H4 (cell line): Measurements from ENCODE around the gene RNF220. TPM values are rescaled to one million over a fixed set of nuclear protein-coding genes. Genes with fewer than 3 reads are reported as not detected.

ENCODE experiments used
- DNase-seq: peaks from one replicate; pipeline ENCODE4 v3.0.0-alpha.2; 2015; ENCODE audit warnings: low spot score
- total RNA-seq: library from RNA; depleted of rRNA; stranded (reverse); fragments of >200 nt; shearing (Covaris generic); gene quantifications from 2 replicates; pipeline ENCODE4 v1.2.3, GENCODE V29; 2014

RNF220 gene
- total RNA-seq, 1 experiment from 2014 or later, result 65.1 TPM

- DNase-seq, result no peak
Measured at GRCh38 chr1:44636688-44637598, 231.9 kb downstream of the RNF220 start.

DNA sequence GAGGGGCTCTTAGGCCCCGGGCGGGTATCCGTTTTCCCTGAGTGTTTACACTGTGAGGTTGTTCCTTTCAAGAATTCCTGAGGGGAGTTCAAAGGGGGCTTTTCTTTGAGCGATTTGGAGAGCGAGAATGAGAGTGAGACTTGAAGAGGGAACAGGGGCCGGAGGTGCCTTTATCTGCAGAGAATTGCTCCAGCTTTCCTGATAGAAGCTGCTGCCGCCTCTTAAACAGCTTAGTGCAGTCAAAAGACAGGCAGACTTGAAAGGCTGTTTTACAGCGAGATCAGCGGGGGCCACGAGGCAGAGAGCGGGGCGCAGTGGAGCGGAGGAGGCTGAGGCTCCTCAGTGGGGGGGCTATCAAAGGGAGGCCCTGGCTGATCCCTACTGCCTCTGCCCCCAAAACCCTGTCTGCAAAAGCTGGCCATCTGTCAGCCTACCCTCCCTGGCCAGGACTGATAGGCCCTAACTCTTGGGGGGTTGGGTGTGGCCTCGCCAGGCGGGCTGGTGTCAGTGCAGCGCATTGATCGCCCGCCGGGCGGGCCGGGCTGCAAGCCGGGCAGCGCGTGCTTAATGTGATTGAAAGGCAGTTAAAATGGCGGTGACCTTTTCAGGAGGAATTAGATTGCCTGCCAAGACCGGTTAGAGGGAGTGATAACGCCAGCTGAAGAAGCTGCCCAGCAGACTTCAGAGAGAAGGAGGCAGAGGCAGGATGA, 232.8 kb downstream of the RNF220 start:
- DNase-seq, result no peak

- no peak for DNase-seq
Measured at GRCh38 chr1:44640200-44640853, 235.3 kb downstream of the RNF220 start.

DNA sequence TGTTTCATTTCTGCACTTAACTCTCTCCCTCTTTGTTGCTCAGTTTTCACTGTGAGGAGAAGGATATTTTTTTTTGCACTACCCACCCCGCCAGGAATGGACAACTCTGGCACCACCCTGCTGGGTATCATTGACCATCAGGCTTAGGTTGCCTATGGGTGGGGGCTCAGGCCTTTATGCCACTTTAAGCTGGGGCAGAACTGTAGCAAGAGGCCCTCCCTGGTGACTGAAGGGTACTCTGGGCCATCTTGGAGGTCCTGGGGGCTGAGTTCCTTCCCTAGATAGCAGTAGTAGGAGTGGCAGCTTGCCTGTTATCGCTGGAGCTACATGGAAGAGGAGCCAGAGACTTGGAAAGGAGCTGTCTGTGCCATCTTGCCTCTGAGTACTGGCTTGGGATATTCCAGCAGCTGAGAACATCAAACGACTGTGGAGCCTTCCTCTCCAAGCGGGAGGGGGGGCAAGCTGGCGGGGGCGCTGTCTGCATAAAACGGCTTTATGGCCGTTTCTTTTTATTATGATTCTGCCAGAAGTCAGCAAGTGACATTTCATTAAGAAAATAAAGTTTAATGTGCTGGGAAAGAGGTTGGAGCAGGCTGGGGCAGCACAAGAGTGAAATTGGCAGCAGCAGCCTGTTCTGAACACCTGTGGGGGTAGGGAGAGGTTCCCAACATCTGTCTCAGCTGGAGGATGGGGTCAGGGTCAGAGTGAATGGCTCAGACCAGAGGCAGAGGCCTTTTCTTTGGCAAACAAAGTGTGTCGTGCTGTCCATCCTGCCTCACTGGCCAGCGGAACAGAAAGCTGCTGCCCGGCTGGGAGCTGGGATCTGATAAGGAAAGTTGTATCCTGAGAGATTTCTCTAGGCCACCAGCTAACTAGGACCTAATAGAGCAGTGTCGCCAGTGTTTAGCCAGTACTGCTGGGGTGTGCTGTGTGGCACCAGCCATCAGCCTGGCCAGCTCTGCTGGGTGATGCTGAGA, 236.4 kb downstream of the RNF220 start:
- no peak for DNase-seq

DNA sequence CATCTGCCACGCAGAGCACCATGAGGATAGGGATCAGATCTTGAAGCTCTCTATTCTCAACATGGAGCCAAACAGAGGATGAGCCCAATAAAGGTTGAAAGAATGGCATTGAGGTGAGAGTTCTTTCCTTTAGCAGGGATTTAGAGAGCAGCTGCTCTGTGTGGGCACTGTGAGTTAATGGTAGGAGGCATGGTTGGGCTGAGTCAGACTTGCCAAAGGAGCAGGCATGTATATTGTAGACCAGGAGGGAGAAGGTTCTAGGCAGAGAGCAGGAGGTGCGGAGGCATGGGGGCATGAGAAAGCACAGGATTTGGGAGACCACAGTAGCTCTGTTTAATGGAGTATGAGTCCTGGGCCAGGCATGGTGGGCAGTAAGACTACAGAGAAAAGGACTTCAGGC, 237.2 kb downstream of the RNF220 start:
- DNase-seq, result no peak

DNA sequence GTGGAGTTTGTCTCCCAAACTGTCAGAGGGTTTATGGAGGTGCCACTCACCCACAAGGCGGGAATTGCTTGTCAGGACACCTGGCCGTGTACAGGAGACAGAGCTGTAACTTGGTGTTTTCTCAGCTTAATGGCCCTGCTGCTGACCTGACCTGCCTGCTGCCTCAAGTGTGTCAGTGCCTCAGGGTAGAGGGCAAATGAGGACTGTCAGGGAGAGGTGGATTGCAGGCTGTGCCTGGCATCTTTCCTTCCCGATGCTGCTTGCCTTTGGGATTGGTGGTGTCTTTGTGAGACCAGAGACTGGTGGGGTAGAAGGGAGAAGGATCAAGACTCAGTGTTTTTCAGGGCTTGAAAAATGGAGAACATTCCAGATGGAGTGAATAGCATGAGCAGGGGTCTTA, 237.9 kb downstream of the RNF220 start:
- DNase-seq, result no peak

DNA sequence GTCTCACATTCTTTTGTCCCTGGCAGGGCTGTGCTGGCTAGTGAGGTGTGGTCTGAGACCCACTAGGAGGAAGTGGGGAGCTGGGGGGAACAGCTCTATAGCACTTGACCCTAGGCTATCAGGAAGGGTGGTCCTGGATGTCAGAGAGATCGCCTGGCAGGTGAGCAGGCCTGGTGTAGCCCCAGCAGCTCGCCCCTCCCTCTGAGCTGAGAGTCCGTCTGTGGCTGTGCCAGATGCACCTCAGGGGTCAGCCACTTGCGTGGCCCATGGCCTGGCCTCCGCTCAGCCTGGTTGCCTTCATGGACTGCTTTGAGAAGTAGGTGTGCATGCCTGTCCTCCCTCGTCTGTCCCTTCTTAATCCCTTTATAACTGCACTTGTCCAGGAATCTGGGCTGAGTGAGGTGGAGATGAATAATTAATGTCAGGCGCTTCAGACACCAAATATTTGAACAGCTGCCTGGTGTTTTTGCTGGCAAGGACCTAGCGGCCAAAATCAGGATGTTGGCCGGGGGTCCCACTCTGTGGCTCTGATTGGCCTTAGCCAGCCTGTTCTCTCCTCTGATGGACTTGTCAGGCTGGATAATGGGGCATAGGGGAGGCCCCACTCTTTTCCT, 238.8 kb downstream of the RNF220 start:
- no peak for DNase-seq

DNA sequence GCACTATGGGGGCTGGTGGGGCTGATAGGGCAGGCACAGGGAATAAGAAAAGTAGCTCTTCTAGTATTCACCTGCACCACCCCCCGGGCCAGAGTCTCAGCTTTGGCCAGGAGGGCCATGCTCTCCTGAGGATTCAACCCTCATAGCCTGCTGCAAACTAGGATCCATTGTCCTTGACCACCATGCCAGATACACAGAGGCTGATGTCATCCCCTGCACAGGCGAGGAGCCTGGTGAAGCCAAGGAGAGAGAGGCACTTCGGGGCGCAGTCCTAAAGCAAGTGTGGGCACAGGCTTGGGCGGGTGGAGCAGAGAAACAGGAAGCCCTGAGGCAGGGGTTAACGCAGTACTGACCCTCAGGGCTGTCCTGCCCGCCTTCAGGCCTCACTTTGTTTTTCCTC, 239.8 kb downstream of the RNF220 start:
- no peak for DNase-seq

GRCh38 chr1:44645476-44646244, 240.6 kb downstream of the RNF220 start:
- no peak for DNase-seq

DNA sequence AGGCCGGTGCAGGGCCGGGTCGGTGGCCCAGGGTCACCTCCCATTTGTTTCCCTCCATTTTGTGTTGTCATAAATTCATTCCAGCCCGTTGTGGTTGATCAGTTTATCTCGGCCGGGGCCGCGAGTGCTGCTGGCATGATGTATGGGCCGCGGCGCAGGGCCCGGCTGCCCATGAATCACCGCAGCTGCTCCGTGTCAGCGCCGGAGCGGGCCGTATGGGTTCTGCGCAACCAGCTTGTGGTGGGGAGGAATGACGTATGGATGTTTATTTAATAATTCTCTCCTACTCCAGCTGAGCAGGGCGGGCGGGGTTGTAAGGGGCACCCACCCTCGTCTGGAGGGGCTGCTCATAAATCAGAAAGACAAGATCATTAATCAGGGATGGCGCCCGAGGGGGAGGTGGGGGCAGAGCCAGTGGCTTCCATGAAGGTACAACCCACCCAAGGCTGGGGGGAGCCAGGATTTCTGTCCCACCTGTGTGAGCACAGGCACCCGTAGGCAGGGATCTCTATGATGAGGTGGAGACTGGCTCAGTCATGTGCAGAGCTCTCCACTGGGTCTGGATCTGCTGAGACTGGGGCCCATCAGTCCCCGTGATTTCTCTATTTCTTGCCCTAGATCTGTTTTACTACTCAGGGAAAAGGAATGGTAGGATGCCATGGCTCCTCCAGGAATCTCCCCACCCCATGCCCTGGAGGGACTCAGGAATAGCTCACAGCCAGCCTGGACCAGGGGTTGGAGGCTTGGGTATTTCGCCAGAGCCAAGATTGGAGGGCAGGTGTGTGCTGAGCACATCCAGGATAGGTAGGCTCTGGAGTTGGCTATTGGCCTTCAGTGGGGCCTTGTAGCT, 241.4 kb downstream of the RNF220 start:
- no peak for DNase-seq

- DNase-seq, result no peak
Measured at GRCh38 chr1:44647896-44648295, 242.8 kb downstream of the RNF220 start.

DNA sequence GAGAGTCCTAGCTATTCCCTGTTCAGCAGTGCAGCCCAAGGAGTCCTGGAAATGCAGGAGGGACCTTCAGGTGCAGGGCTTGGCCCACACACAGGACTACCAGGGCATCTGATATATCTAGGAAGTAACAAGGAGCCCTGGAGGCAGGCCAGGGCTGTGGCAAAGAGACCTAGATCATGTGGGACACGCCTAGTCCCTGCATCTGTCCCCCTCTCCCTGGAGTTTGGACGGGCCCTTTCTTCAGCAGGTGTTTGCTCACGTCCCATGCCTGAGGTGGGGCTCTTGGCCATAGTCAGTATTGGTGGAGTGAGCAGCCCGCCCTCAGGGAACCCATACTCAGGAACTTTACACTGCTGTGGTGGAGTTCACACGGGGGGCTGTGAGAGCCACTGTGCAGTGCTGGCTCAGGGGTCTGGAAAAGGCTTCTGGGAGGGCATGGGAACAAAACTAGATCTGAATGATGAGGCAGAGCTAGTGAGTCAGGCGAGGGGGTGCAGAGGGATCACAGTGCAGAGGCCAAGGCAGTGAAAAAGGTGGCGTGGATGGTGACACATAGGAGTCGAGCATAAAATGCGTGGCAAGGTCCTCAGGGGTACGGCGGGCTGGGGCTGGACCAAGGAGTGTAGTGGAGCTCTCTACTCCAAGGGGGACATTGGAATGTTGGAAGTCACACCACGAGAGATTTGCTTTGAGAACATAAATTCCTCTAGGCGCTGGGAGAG, 243.6 kb downstream of the RNF220 start:
- DNase-seq, result no peak

- no peak for DNase-seq
Measured at GRCh38 chr1:44649788-44650158, 244.7 kb downstream of the RNF220 start.

DNA sequence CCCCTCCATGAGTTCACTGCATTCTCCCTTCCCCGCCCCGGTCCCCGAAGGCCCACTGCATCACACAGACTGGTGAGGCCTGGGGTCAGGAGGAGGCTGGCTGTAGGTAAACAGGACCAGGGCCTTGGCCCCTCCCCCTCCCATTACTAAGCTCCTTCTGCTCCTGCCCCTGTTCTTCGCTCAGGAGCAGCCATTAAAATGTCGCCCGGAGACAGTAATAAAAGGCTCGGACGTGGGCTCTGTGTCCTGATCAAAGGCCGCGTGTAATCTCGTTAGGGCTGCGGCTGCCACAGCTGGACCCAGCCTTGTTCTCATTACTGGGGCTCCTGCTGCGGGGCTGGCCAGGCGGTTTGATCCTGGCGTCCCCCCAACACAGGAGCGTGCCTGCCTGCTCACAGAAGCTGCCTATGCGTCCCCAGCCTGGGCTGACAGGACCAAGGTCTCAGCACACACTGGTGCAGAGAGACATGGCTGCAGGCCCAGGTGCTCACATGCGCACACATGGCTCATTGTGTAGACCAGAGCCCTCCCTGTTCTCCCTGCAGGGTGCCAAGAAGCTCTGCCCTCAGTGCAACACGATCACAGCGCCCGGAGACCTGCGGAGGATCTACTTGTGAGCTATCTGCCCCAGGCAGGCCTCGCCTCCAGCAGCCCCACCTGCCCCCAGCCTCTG, 245.2 kb downstream of the RNF220 start:
- DNase-seq, result no peak

DNA sequence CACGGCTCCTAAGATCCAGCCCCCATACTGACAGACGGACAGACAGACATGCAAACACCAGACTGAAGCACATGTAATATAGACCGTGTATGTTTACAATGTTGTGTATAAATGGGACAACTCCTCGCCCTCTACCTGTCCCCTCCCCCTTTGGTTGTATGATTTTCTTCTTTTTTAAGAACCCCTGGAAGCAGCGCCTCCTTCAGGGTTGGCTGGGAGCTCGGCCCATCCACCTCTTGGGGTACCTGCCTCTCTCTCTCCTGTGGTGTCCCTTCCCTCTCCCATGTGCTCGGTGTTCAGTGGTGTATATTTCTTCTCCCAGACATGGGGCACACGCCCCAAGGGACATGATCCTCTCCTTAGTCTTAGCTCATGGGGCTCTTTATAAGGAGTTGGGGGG, 246.0 kb downstream of the RNF220 start:
- no peak for DNase-seq

DNA sequence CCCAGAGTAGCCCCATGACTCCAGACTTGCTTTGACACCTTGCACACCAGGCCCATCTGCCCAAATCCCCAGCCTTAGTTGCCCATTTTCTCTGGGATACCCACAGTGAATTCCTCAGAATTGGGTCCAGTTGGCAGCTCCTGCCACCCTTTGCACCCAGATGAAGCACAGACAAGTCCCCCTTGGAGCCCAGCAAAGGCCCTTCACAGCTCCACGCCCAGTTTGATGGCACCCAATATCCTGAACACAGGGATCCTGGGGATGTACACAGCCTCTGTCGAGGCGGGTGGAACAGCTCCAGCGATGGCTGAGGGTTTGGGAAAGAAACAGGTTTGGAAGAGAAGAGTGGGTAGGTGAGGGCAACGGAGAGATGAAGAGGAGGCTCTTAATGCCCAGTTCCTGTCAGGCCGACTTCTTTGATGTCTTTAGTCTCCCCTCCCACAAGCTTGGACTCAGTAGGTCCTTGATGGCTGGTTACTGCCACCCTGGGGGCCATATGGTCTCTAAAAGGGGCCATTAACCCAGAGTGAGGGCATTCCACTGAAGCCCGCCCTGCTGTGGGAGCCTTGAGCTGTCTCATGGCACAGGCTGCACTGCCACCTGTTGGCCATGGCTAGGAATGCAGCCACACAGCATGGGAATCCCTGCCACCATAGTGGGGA, 247.5 kb downstream of the RNF220 start:
- peak; percentile 77 for DNase-seq
